Subcutaneous abdominal adipose tissue (tissue), 5 donors: ENCODE results near the gene IBSP.

Experiments
- H3K27ac ChIP-seq: one replicate; pipeline ENCODE4 v1.7.0; 2013; ENCODE audit warnings: low read depth, mild to moderate bottlenecking, inconsistent platforms, low read length, moderate library complexity
- H3K27me3 ChIP-seq, 5 donors: one replicate each; pipeline ENCODE4 v1.7.0; 2013; ENCODE audit warnings: low read length in 5 of 5, inconsistent platforms in 1 of 5; ENCODE audit not compliant: control insufficient read depth in 5 of 5, insufficient read depth in 4 of 5
- H3K36me3 ChIP-seq, 5 donors: one replicate each; pipeline ENCODE4 v1.7.0; 2013; ENCODE audit warnings: low read length in 5 of 5; ENCODE audit not compliant: control insufficient read depth in 5 of 5, insufficient read depth in 5 of 5
- H3K4me1 ChIP-seq, 5 donors: one replicate each; pipeline ENCODE4 v1.7.0; 2013; ENCODE audit warnings: low read length in 5 of 5, mild to moderate bottlenecking in 3 of 5, moderate library complexity in 1 of 5; ENCODE audit not compliant: control insufficient read depth in 5 of 5, insufficient read depth in 5 of 5
- H3K4me3 ChIP-seq, 5 donors: one replicate each; pipeline ENCODE4 v1.7.0; 2013; ENCODE audit warnings: low read length in 5 of 5, low read depth in 1 of 5
- H3K9ac ChIP-seq, 5 donors: one replicate each; pipeline ENCODE4 v1.7.0; 2013; ENCODE audit warnings: low read length in 5 of 5, mild to moderate bottlenecking in 4 of 5, moderate library complexity in 3 of 5
- H3K9me3 ChIP-seq, 5 donors: one replicate each; pipeline ENCODE4 v1.7.0; 2013; ENCODE audit warnings: low read length in 5 of 5; ENCODE audit not compliant: control insufficient read depth in 5 of 5
- donor health status: healthy.
- donor health status: healthy.
- donor health status: healthy.
- donor health status: healthy.
- donor health status: healthy.

IBSP gene

DNA sequence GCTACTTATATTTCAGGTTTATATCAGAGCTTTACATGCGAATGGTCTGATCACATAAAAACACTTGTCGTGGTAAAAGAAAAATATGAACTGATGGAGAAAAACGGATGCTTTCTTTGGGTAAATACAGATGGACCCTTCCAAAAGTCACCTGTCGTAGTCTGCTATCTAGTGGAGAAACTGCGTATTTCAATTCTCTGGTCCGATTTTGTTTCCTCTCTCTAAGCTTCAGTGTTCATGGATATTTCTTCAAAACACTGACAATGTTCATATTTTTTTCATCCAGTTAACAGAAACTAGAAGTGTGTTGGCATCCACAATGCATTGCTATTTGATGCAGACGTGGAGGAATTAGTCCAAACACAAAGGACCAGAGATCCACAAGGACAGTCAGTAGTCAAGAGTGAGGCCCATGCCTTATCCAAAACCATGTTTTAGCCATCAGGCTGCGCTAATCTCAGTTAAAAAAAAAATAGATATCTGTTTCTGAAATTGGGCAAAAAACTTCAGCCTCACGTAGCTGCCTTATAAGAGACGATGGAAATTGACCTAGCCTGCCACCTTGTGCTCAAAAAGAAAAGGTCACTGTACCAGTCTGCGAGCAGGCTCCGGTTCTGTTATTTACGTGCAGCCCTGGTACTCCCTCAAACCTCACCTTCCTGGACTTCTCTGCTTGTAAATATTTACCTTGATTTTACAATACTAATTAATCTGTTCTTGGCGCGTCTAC, 49.4 kb downstream of the IBSP start:
- Histone ChIP-seq H3K36me3 (no peaks in the 10 kb centered on the region), H3K27me3 (peaks cover 0 to 2% (median 0%) of the 10 kb centered on the region in 5 donors), H3K4me1 (peaks cover 0 to 12% (median 6%) of the 10 kb centered on the region in 5 donors), H3K9ac (no peak overlapping the region), H3K9me3 (no peaks in the 10 kb centered on the region), H3K27ac (no peak overlapping the region), H3K4me3 (peak overlapping the region in 3 of 5 donors; percentile 10 to 38 (median 33))

DNA sequence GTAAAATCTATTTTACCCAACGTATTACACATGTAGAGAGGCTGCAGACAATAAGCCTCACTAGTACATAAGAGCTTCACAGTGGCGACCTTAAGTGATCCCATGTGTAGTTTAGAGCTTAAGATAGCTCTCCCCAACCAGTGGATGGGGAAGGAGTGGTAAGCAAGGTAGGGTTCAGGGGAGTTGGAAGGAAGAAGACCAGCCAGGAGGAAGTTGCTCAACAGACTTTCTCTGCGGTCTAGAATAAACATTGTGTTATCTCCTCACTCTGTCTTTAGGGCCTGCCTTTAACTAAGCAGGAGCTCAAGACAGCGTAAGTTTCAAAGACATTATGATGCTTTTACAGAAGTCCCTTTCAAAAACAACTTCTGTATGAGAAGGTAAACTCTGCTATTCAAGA, 50.3 kb downstream of the IBSP start:
- H3K4me3 ChIP-seq: no peak overlapping the region
- peaks cover 0 to 11% (median 6%) of the 10 kb centered on the region in 5 donors for H3K4me1 ChIP-seq
- H3K27me3 ChIP-seq: peaks cover 0 to 2% (median 0%) of the 10 kb centered on the region in 5 donors
- H3K9me3 ChIP-seq: no peaks in the 10 kb centered on the region
- H3K36me3 ChIP-seq: no peaks in the 10 kb centered on the region
- H3K27ac ChIP-seq: no peak overlapping the region
- no peak overlapping the region for H3K9ac ChIP-seq

- H3K36me3 ChIP-seq: no peaks in the 10 kb centered on the region
- H3K27ac ChIP-seq: no peak overlapping the region
- no peak overlapping the region for H3K4me3 ChIP-seq
- H3K4me1 ChIP-seq: peaks cover 0 to 19% (median 6%) of the 10 kb centered on the region in 5 donors
- H3K9me3 ChIP-seq: no peaks in the 10 kb centered on the region
- H3K9ac ChIP-seq: no peak overlapping the region
- no peaks in the 10 kb centered on the region for H3K27me3 ChIP-seq
Observed at GRCh38 chr4:87851332-87851731, 52.0 kb downstream of the IBSP start.

DNA sequence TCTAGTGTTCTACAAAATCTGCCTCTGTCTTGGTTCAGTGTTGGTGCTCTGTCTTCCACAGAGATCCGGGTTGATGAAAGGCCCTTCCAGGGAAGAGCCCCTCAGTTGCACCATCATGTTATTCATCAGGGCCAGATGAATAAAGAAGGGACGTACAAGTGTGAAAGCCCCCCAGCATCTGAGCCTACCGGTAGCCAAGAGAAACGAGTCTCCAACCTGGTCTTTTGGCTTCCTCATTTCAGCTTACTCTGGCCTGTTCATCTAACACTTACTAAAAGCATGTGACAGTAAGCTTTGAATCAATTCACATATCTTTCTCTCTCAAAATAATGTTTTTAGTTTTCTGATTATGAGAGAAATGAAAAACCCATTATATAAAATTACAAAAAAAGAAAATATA, 52.6 kb downstream of the IBSP start:
- no peak overlapping the region for H3K4me3 ChIP-seq
- H3K27me3 ChIP-seq: no peaks in the 10 kb centered on the region
- no peak overlapping the region for H3K27ac ChIP-seq
- H3K9ac ChIP-seq: no peak overlapping the region
- no peaks in the 10 kb centered on the region for H3K9me3 ChIP-seq
- H3K4me1 ChIP-seq: peaks cover 0 to 19% (median 6%) of the 10 kb centered on the region in 5 donors
- no peaks in the 10 kb centered on the region for H3K36me3 ChIP-seq

DNA sequence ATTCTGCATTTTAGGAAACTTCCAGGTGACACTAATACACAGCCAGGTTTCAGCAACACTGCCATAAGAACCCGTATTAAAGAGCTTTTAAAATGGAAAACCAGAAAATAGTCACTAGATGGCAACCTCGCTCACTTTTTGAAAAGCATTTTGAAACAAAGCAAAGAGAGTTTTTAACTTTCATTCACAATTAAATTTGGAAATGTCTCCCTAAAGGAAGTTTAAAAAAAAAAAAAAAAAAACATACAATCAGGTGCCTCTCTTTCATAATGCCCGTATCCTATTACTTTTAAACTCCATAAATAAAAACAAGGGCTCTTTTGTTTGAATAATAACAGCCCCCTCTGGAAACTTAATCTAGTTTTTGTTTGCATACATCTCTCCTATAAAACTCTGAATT, 53.8 kb downstream of the IBSP start:
- no peaks in the 10 kb centered on the region for H3K36me3 ChIP-seq
- no peak overlapping the region for H3K9ac ChIP-seq
- peaks cover 0 to 19% (median 6%) of the 10 kb centered on the region in 5 donors for H3K4me1 ChIP-seq
- no peak overlapping the region for H3K4me3 ChIP-seq
- H3K27me3 ChIP-seq: no peaks in the 10 kb centered on the region
- no peak overlapping the region for H3K27ac ChIP-seq
- no peaks in the 10 kb centered on the region for H3K9me3 ChIP-seq

- H3K27ac ChIP-seq: no peak overlapping the region
- H3K9ac ChIP-seq: no peak overlapping the region
- H3K4me3 ChIP-seq: no peak overlapping the region
- no peaks in the 10 kb centered on the region for H3K36me3 ChIP-seq
- H3K27me3 ChIP-seq: no peaks in the 10 kb centered on the region
- no peaks in the 10 kb centered on the region for H3K9me3 ChIP-seq
- H3K4me1 ChIP-seq: peaks cover 0 to 17% (median 3%) of the 10 kb centered on the region in 5 donors
Observed at GRCh38 chr4:87853891-87854290, 54.5 kb downstream of the IBSP start.

DNA sequence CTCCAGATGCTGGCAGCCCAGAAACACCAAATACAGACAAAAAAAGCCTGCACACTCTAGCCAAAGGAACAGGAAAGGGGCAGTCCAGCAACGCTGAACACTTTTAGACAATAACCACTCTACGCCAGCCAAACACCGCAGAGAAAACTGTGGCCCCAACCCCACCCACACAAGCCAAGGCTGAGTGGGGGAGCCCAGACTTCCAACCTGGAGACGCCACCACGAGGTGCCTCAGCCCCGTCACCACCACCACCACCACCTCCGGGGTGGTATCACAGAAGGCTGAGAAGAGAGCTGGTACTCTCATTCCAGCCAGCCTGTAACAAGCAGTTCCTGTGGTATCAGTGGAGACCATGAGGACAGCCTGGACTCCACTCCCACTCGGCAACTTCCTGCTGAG, 56.2 kb downstream of the IBSP start:
- Histone ChIP-seq H3K36me3 (no peaks in the 10 kb centered on the region), H3K27ac (no peak overlapping the region)

GRCh38 chr4:87856816-87857215, 57.5 kb downstream of the IBSP start:
- no peak overlapping the region for H3K9ac ChIP-seq
- H3K27me3 ChIP-seq: no peaks in the 10 kb centered on the region
- H3K4me1 ChIP-seq: peaks cover 0 to 16% (median 0%) of the 10 kb centered on the region in 5 donors
- H3K36me3 ChIP-seq: no peaks in the 10 kb centered on the region
- no peak overlapping the region for H3K4me3 ChIP-seq
- H3K9me3 ChIP-seq: no peaks in the 10 kb centered on the region
- no peak overlapping the region for H3K27ac ChIP-seq

More for the DNA sequence above, 56.2 kb downstream of the IBSP start:
- Histone ChIP-seq H3K4me3 (no peak overlapping the region), H3K27me3 (no peaks in the 10 kb centered on the region), H3K9me3 (no peaks in the 10 kb centered on the region), H3K9ac (no peak overlapping the region), H3K4me1 (peaks cover 0 to 16% (median 0%) of the 10 kb centered on the region in 5 donors)

DNA sequence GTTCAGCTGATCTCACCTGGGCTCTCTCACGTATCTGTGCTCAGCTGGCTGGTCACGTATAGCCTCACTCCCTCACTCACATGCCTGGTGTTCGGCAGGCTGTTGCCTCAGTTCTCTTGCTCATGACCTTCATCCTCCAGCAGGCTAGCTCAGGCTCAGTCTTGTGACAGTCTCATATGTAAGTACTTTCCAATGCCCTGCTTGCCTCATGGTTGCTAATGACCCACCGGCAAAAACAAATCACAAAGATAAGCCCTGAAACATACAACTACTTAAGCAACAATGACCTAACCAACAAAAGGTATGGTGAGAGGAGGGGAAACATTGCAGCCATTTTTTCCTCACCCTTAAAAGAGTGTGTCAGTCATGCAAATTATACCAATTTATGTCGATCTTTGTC, 58.4 kb downstream of the IBSP start:
- no peak overlapping the region for H3K27ac ChIP-seq
- no peak overlapping the region for H3K9ac ChIP-seq
- no peak overlapping the region for H3K4me3 ChIP-seq
- H3K36me3 ChIP-seq: no peaks in the 10 kb centered on the region
- H3K27me3 ChIP-seq: no peaks in the 10 kb centered on the region
- no peaks in the 10 kb centered on the region for H3K9me3 ChIP-seq
- H3K4me1 ChIP-seq: peaks cover 0 to 16% (median 0%) of the 10 kb centered on the region in 5 donors
